SK-N-SH (cell line): ENCODE measurements around the gene ATF3. TPM values are rescaled to one million over a fixed set of nuclear protein-coding genes. Genes with fewer than 3 reads are reported as not detected.

Experiments used
- CTCF ChIA-PET: fragments of 300-600, 350-600 bp; formaldehyde crosslinking; extraction: SDS; loops from one replicate; lab custom pipeline; 2021; lab: Yijun Ruan, JAX
- POLR2A ChIA-PET: fragments of 350-600 bp; sonication (Branson Sonifier 250); formaldehyde crosslinking; extraction: SDS; loops from one replicate; lab custom pipeline; 2020; ENCODE audit warnings: antibody characterized with exemption, inconsistent platforms; lab: Yijun Ruan, JAX
- DNase-seq: peaks from one replicate; pipeline ENCODE4 v3.0.0; 2012
- H2AFZ ChIP-seq: fragments of 200-600 bp; sonication (generic); 2 replicates; pipeline ENCODE4 v1.8.1; 2016; ENCODE audit warnings: antibody characterized with exemption, mild to moderate bottlenecking, low read depth
- H3F3A ChIP-seq: fragments of 200-600 bp; sonication (generic); replicated peaks from 2 replicates; pipeline ENCODE3; 2016; ENCODE audit warnings: antibody characterized with exemption, mild to moderate bottlenecking; ENCODE audit not compliant: insufficient read depth
- H3K27ac ChIP-seq, 2 experiments: fragments of 200-500 bp in 1 of 2; fragments of 200-600 bp in 1 of 2; sonication (Bioruptor generic) in 1 of 2; sonication (generic), shearing (Covaris generic) in 1 of 2; 2 replicates each; pipeline versions ENCODE4 v1.5.1 to v1.6.1; 2014 to 2016; ENCODE audit warnings: low read depth in 2 of 2, inconsistent platforms in 1 of 2, low read length in 1 of 2, mild to moderate bottlenecking in 1 of 2, mixed read lengths in 1 of 2
- H3K27me3 ChIP-seq: fragments of 200-600 bp; sonication (generic), shearing (Covaris generic); 2 replicates; pipeline ENCODE4 v1.6.1; 2016; ENCODE audit warnings: mixed run types; ENCODE audit not compliant: insufficient read depth
- H3K36me3 ChIP-seq, 2 experiments: fragments of 200-500 bp in 1 of 2; fragments of 200-600 bp in 1 of 2; sonication (Bioruptor generic) in 1 of 2; sonication (generic) in 1 of 2; replicated peaks in 1 of 2; 2 replicates each; pipeline versions ENCODE3 to v1.5.1; 2014 to 2016; ENCODE audit warnings: low read length in 1 of 2, mild to moderate bottlenecking in 1 of 2; ENCODE audit not compliant: insufficient read depth in 2 of 2, control insufficient read depth in 1 of 2
- H3K4me1 ChIP-seq, 2 experiments: fragments of 200-500 bp in 1 of 2; fragments of 200-600 bp in 1 of 2; sonication (Bioruptor generic) in 1 of 2; sonication (generic), shearing (Covaris generic) in 1 of 2; 2 replicates each; pipeline versions ENCODE4 v1.5.1 to v1.6.1; 2014 to 2016; ENCODE audit warnings: low read depth in 1 of 2, low read length in 1 of 2, mixed run types in 1 of 2; ENCODE audit not compliant: insufficient read depth in 2 of 2, control insufficient read depth in 1 of 2
- H3K4me2 ChIP-seq: fragments of 200-600 bp; sonication (generic), shearing (Covaris generic); 2 replicates; pipeline ENCODE4 v1.6.1; 2017; ENCODE audit warnings: mixed run types
- H3K4me3 ChIP-seq, 2 experiments: fragments of 200-500 bp in 1 of 2; fragments of 200-600 bp in 1 of 2; sonication (Bioruptor generic) in 1 of 2; sonication (generic), shearing (Covaris generic) in 1 of 2; 2 replicates each; pipeline versions ENCODE4 v1.5.1 to v1.8.1; 2014 to 2016; ENCODE audit warnings: low read depth in 2 of 2, inconsistent platforms in 1 of 2, low read length in 1 of 2, mild to moderate bottlenecking in 1 of 2, mixed read lengths in 1 of 2, moderate library complexity in 1 of 2
- H3K79me2 ChIP-seq: fragments of 200-600 bp; sonication (generic); 2 replicates; pipeline ENCODE4 v1.8.1; 2017; ENCODE audit warnings: mild to moderate bottlenecking; ENCODE audit not compliant: insufficient read depth
- H3K9ac ChIP-seq: fragments of 200-600 bp; sonication (generic); 2 replicates; pipeline ENCODE4 v1.6.1; 2017; ENCODE audit warnings: mixed run types
- H3K9me2 ChIP-seq: fragments of 200-600 bp; sonication (generic); 2 replicates; pipeline ENCODE4 v1.6.1; 2017; ENCODE audit warnings: mixed run types
- H3K9me3 ChIP-seq: fragments of 200-600 bp; sonication (generic); 2 replicates; pipeline ENCODE4 v1.6.1; 2017; ENCODE audit warnings: mixed run types, mild to moderate bottlenecking, moderate library complexity
- H4K20me1 ChIP-seq: fragments of 200-600 bp; sonication (generic); 2 replicates; pipeline ENCODE4 v1.6.1; 2017; ENCODE audit warnings: mild to moderate bottlenecking, mixed run types; ENCODE audit not compliant: insufficient read depth
- CHD2 ChIP-seq: fragments of 150-350 bp; IDR thresholded peaks from 2 replicates; pipeline ENCODE4 v1.6.1; 2018; ENCODE audit warnings: low read length; ENCODE audit not compliant: partially characterized antibody
- FOSL2 ChIP-seq: IDR thresholded peaks from 2 replicates; pipeline ENCODE4 v1.4.0; 2012; ENCODE audit warnings: low read depth, mild to moderate bottlenecking, moderate library complexity, borderline replicate concordance
- GABPA ChIP-seq: IDR thresholded peaks from 2 replicates; pipeline ENCODE4 v1.4.0; 2012; ENCODE audit warnings: low read depth, mild to moderate bottlenecking
- MEF2A ChIP-seq: IDR thresholded peaks from 2 replicates; pipeline ENCODE4 v1.4.0; 2012; ENCODE audit warnings: low read depth, borderline replicate concordance
- NFIC ChIP-seq: IDR thresholded peaks from 2 replicates; pipeline ENCODE4 v1.4.0; 2012; ENCODE audit warnings: borderline replicate concordance
- NRF1 ChIP-seq: IDR thresholded peaks from 2 replicates; pipeline ENCODE4 v1.6.1; 2012; ENCODE audit warnings: low read depth, mild to moderate bottlenecking, low read length
- SIN3A ChIP-seq: IDR thresholded peaks from 2 replicates; pipeline ENCODE4 v1.6.1; 2012; ENCODE audit warnings: low read depth, mild to moderate bottlenecking, low read length, moderate library complexity, borderline replicate concordance
- TAF1 ChIP-seq: IDR thresholded peaks from 2 replicates; pipeline ENCODE4 v1.6.1; 2012; ENCODE audit warnings: low read depth, mild to moderate bottlenecking, low read length, moderate library complexity, borderline replicate concordance
- TCF12 ChIP-seq: IDR thresholded peaks from 2 replicates; pipeline ENCODE4 v1.4.0; 2012
- YY1 ChIP-seq: IDR thresholded peaks from 2 replicates; pipeline ENCODE4 v1.4.0; 2012; ENCODE audit warnings: low read depth, mild to moderate bottlenecking
- WGBS: methylation state at CpG from one replicate; pipeline ENCODE4 v1.1.6; 2017; ENCODE audit warnings: low lambda C conversion rate; 5-methylcytosine and 5-hydroxymethylcytosine counted together
- polyA plus RNA-seq, 3 experiments: library from polyadenylated mRNA; depleted of rRNA; stranded (reverse); fragments of >200 nt; gene quantifications; 2 replicates each; pipeline ENCODE4 v1.2.3, GENCODE V29; 2012
- TF ChIP-seq, protein P1 (sequence below): IDR thresholded peaks from 2 replicates; pipeline ENCODE4 v1.4.0; 2012; ENCODE audit warnings: low read depth, borderline replicate concordance
- TF ChIP-seq, protein P2 (sequence below): IDR thresholded peaks from 2 replicates; pipeline ENCODE4; 2012
- TF ChIP-seq, protein P3 (sequence below): fragments of 150-350 bp; IDR thresholded peaks from 2 replicates; pipeline ENCODE4 v1.6.1; 2017; ENCODE audit warnings: antibody characterized with exemption, low read length, low read depth, borderline replicate concordance

The ATF3 gene
- polyA plus RNA-seq, 1 of the 3 experiments (the other 2 are of a cell fraction): 29.7 TPM

DNA sequence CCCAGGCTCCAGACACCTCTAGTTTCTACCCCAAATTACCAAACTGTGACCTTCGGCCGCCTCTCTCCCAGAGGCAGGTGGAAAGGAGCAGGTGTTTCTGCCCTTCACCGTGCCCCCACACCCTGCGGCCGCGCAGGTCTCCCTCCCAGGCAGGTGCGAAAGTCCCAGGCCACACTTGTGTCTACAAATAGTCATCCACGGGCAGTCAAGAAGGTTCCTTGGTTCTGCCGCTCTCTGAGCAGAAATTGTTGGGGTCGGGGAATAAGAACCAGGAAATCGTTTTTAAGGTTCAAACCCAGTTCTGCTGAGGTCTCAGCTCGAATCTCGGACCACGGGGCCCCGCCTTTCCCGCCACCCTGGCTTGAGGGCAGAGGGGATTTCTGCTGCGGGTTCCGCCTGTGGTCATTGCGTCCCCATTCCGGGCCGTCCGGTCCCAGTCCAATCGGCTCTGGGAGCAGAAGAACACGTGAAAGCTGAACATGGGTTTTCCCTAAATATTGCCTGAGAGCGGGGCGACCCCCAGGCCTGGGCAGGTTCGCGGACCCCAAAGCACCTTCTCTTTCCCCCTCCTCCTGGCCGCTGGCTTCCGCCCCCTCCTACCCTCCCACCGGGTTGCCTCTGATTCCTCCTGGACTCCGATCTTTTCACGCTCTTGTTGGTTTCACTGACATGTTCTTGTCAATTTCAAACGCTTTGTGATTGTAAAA lies 1.2 kb upstream of the ATF3 start:
- DNase-seq: peak; percentile 61
- H3F3A ChIP-seq: peaks cover 6% of the 10 kb centered on the region
- peak overlapping the region; percentile 67 to 71 for H3K4me3 ChIP-seq
- CTCF ChIA-PET: interaction anchor here (0.7 to 5.2 kb wide), 9 partner anchors 10 to 317 kb away, joined by 3 to 49 read pairs (median 4); no protein-coding TSS in a partner anchor
- H3K27me3 ChIP-seq: peaks cover 42% of the 10 kb centered on the region
- peak overlapping the region; percentile 65 for H3K9ac ChIP-seq
- H3K9me3 ChIP-seq: no peaks in the 10 kb centered on the region
- no peaks in the 10 kb centered on the region for H3K9me2 ChIP-seq
- 4% methylated on average over 26 of the region's 34 CpGs for WGBS
- TF ChIP-seq YY1 (no peak), NRF1 (no peak), TAF1 (no peak), CHD2 (no peak), SIN3A (no peak), MEF2A (no peak), NFIC (no peak), GABPA (no peak), TCF12 (no peak), FOSL2 (no peak)
- TF ChIP-seq, protein P1, sequence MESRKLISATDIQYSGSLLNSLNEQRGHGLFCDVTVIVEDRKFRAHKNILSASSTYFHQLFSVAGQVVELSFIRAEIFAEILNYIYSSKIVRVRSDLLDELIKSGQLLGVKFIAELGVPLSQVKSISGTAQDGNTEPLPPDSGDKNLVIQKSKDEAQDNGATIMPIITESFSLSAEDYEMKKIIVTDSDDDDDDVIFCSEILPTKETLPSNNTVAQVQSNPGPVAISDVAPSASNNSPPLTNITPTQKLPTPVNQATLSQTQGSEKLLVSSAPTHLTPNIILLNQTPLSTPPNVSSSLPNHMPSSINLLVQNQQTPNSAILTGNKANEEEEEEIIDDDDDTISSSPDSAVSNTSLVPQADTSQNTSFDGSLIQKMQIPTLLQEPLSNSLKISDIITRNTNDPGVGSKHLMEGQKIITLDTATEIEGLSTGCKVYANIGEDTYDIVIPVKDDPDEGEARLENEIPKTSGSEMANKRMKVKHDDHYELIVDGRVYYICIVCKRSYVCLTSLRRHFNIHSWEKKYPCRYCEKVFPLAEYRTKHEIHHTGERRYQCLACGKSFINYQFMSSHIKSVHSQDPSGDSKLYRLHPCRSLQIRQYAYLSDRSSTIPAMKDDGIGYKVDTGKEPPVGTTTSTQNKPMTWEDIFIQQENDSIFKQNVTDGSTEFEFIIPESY: no peak
- TF ChIP-seq, protein P2, sequence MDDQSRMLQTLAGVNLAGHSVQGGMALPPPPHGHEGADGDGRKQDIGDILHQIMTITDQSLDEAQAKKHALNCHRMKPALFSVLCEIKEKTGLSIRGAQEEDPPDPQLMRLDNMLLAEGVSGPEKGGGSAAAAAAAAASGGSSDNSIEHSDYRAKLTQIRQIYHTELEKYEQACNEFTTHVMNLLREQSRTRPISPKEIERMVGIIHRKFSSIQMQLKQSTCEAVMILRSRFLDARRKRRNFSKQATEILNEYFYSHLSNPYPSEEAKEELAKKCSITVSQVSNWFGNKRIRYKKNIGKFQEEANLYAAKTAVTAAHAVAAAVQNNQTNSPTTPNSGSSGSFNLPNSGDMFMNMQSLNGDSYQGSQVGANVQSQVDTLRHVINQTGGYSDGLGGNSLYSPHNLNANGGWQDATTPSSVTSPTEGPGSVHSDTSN: no peak
- TF ChIP-seq, protein P3, sequence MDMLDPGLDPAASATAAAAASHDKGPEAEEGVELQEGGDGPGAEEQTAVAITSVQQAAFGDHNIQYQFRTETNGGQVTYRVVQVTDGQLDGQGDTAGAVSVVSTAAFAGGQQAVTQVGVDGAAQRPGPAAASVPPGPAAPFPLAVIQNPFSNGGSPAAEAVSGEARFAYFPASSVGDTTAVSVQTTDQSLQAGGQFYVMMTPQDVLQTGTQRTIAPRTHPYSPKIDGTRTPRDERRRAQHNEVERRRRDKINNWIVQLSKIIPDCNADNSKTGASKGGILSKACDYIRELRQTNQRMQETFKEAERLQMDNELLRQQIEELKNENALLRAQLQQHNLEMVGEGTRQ: no peak
- TF ChIP-seq, all 33 proteins: peak for 0
- H2AFZ ChIP-seq: peak overlapping the region; percentile 60; the same call in 1 of the 2 replicates
- H3K27ac ChIP-seq: no peak overlapping the region
- H3K4me1 ChIP-seq: peaks cover 4 to 32% of the 10 kb centered on the region in 2 experiments; a peak in 2 of 4 replicates
- no peaks in the 10 kb centered on the region; the same call in 1 of the 2 replicates for H4K20me1 ChIP-seq
- no peaks in the 10 kb centered on the region for H3K36me3 ChIP-seq
- POLR2A ChIA-PET: interaction anchor here (1.1 to 2.5 kb wide), 6 partner anchors 24 to 184 kb away, joined by 5 to 41 read pairs (median 8); partner anchors contain the start of genes NSL1 and TATDN3
- H3K79me2 ChIP-seq: no peaks in the 10 kb centered on the region
- peak overlapping the region; percentile 97 for H3K4me2 ChIP-seq
